ENCODE results near the gene SYT15. TPM values are rescaled to one million over a fixed set of nuclear protein-coding genes. Genes with fewer than 3 reads are reported as not detected.
"Not testable (repeated sequence)": the region's sequence is repeated elsewhere in the genome, so short reads cannot be mapped to it uniquely, and the experiment has no call there.

Gene SYT15
- polyA plus RNA-seq, 3 donors = 4.3 to 12.1 (median 10.4) TPM

GRCh38 chr10:46556515-46557318 lies 22.2 kb upstream of the SYT15 start, which contains the start of gene GPRIN2:
TSS of gene GPRIN2 (minus strand) at chr10:46556658. CDS start at chr10:46550736, 5,922 bp downstream.
- DNase-seq = peak; percentile 57

- DNase-seq = no peak
These were observed 21.4 kb upstream of the SYT15 start for GRCh38 chr10:46557319-46558121.

GRCh38 chr10:46558122-46558391 lies 20.9 kb upstream of the SYT15 start:
- no peak for DNase-seq

GRCh38 chr10:46558392-46559185 lies 20.3 kb upstream of the SYT15 start:
- no peak for DNase-seq

- DNase-seq = no peak
These were observed 19.7 kb upstream of the SYT15 start for GRCh38 chr10:46559231-46559671.

- no peak for DNase-seq
These were observed 18.5 kb upstream of the SYT15 start for GRCh38 chr10:46560381-46560780.

GRCh38 chr10:46560952-46561351 lies 18.0 kb upstream of the SYT15 start:
- no peak for DNase-seq

GRCh38 chr10:46565591-46566332 lies 13.2 kb upstream of the SYT15 start:
- DNase-seq = peak; percentile 83

GRCh38 chr10:46567151-46567550 lies 11.8 kb upstream of the SYT15 start:
- DNase-seq = not testable (repeated sequence)

- DNase-seq = not testable (repeated sequence)
These were observed 8.3 kb upstream of the SYT15 start for GRCh38 chr10:46570655-46571054.

- not testable (repeated sequence) for DNase-seq
These were observed 6.2 kb upstream of the SYT15 start for GRCh38 chr10:46572765-46573164.

- DNase-seq = not testable (repeated sequence)
These were observed 5.6 kb upstream of the SYT15 start for GRCh38 chr10:46573314-46573713.

- DNase-seq = not testable (repeated sequence)
These were observed 5.0 kb upstream of the SYT15 start for GRCh38 chr10:46573884-46574283.

- not testable (repeated sequence) for DNase-seq
These were observed 1.1 kb upstream of the SYT15 start for GRCh38 chr10:46577624-46578473.

GRCh38 chr10:46579378-46579777 lies 450 bp downstream of the SYT15 start:
- DNase-seq = not testable (repeated sequence)

- DNase-seq = not testable (repeated sequence)
These were observed 3.1 kb downstream of the SYT15 start for GRCh38 chr10:46581997-46582396.

- DNase-seq = not testable (repeated sequence)
These were observed 3.6 kb downstream of the SYT15 start for GRCh38 chr10:46582568-46582967.

- DNase-seq = not testable (repeated sequence)
These were observed 5.3 kb downstream of the SYT15 start for GRCh38 chr10:46584196-46584595.

- not testable (repeated sequence) for DNase-seq
These were observed 6.3 kb downstream of the SYT15 start for GRCh38 chr10:46585246-46585645.

GRCh38 chr10:46587546-46587945 lies 8.6 kb downstream of the SYT15 start:
- DNase-seq = not testable (repeated sequence)
